Ovary (tissue), 9 donors: Measurements from ENCODE around the gene CAPZB. TPM values are rescaled to one million over a fixed set of nuclear protein-coding genes. Genes with fewer than 3 reads are reported as not detected.

Experiments
- DNase-seq, 5 donors: peaks; one replicate each; pipeline ENCODE4 v3.0.0-alpha.2; 2019 to 2020
- H3K27ac ChIP-seq, 2 donors: fragments of 200-600 bp; one replicate each; pipeline versions ENCODE4 v1.5.1 to v1.8.0; 2019 to 2022
- H3K27me3 ChIP-seq: fragments of 200-600 bp; one replicate; pipeline ENCODE4 v1.8.0; 2022
- H3K36me3 ChIP-seq: fragments of 200-600 bp; sonication (generic); one replicate; pipeline ENCODE4 v1.5.1; 2019
- H3K4me1 ChIP-seq: one replicate; pipeline ENCODE4 v1.8.1; 2013; ENCODE audit warnings: mild to moderate bottlenecking, moderate library complexity; ENCODE audit not compliant: insufficient read depth
- H3K4me3 ChIP-seq: fragments of 200-600 bp; sonication (generic); one replicate; pipeline ENCODE4 v1.5.1; 2017
- H3K9me3 ChIP-seq, 2 donors: fragments of 200-600 bp in 1 of 2; sonication (generic) in 1 of 2; one replicate each; pipeline versions ENCODE4 v1.5.1 to v1.8.1; 2013 to 2019; ENCODE audit warnings: mild to moderate bottlenecking in 1 of 2, moderate library complexity in 1 of 2
- EP300 ChIP-seq: sonication (generic); formaldehyde crosslinking; IDR thresholded peaks from one replicate; pipeline ENCODE4 v1.6.1; 2017; ENCODE audit warnings: antibody characterized with exemption
- POLR2A ChIP-seq: fragments of 450-650 bp; IDR thresholded peaks from one replicate; pipeline ENCODE4 v1.6.1; 2017; ENCODE audit warnings: antibody characterized with exemption, mild to moderate bottlenecking, moderate library complexity
- WGBS, 3 donors: extraction: QIAGEN DNeasy Blood & Tissue Kit in 1 of 3; methylation state at CpG; one replicate each; pipeline versions ENCODE4 v1.1.5 to v1.1.7; 2013 to 2017; 5-methylcytosine and 5-hydroxymethylcytosine counted together
- intact Hi-C, 4 donors: fragments of 100-400 bp; cut with DNase I; formaldehyde crosslinking; loops; one replicate each; pipeline versions ENCODE4 v1.11.0 to v1.15.1; 2022 to 2023
- polyA plus RNA-seq, 2 donors: library from polyadenylated mRNA; stranded (reverse); fragments of 200-250 nt in 1 of 2; fragments of 350-450 nt in 1 of 2; fragmentation: Illumina TruSeq in 1 of 2; extraction: RNeasy Lipid Tissue Mini Kit (QIAGEN cat#74804) in 1 of 2; gene quantifications; one replicate each; pipeline ENCODE4 v1.2.3, GENCODE V29; 2013 to 2014
- total RNA-seq, 7 donors: library from RNA; depleted of rRNA in 2 of 7; stranded (reverse); fragments of >200 nt in 2 of 7; fragmentation: NEBNext Ultra II Directional in 3 of 7; extraction: Animal tissue kit (Norgen Biotek cat#: 25700) in 3 of 7; gene quantifications; one replicate each; pipeline versions ENCODE4 v1.1.0 to v1.2.4, GENCODE V29; 2016 to 2023
- TF ChIP-seq, protein P1 (sequence below), 3 donors: fragments of 450-650 bp in 2 of 3; fragments of 200-600 bp in 1 of 3; IDR thresholded peaks; one replicate each; pipeline versions ENCODE4 v1.5.1 to v1.8.0; 2016 to 2022; ENCODE audit warnings: antibody characterized with exemption in 3 of 3, mild to moderate bottlenecking in 1 of 3
- donor health status: DM: no; HTN: no; CAD: no; lungs with moderate emphysema.
- donor health status: DM: no; HTN: no; CAD: no.
- donor health status: Bipolar disorder and iron deficiency.
- donor health status: DM: yes; HTN: yes; CAD: no.
- donor health status: DM: no; HTN: no; CAD: no.
- donor health status: DM: yes; HTN: yes; CAD: no.

Gene CAPZB
- total and polyA plus RNA-seq, 9 donors, result 85.0 to 391 (median 258) TPM

DNA sequence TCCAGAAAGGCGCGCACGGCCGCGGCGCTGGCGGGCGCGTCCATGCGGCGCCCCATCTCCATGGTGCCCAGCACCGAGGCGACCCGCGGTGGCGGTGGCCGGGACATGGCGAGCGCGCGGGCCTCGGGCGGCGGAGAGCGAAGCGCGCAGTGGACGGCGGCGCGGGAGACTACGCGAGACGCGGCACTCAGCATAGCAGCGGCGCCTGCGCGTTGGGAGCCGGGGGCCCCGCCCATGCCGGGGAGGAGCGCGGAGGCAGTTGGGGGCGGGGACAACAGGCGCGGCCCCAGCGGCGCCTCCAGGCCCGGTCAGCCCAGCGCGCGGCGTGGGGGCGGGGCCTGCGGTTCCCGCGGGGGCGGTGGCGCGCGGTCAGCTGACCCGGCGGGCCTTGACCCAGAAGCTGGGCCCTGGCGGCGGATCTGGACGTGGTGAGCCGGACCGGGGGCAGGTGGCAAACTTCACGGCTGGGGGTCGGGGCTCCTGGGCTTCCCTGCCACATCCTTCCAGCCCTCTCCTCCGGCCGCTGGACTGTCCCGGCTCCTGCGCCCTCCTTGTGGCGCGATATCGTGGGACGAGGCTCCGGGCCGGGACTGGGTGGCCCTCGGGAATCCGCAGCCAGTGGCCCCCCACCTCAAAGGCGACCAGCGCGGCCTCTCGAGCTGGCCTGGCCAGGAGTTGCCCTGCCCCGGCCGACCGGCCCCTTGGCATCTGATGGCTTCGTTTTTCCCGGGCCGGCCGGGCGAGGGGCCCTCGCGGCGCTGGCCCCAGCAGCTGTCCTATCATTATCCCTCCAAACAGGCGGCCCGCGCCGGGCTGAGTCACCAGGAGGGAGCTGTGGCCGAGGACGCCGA is 173.2 kb downstream of the CAPZB start, which contains the start of the genes AKR7A2 and SLC66A1:
Gene AKR7A2 (minus strand): TSS at position 214 of the 851 bp plus-strand sequence. CDS start 20 bp downstream, at position 194.
Gene SLC66A1 (plus strand): TSS at position 396 of the 851 bp plus-strand sequence. CDS start 5,352 bp downstream, outside the sequence.
- 0% methylated on average over 57 to 105 of the region's 105 CpGs for WGBS, 3 donors
- Histone ChIP-seq H3K4me3 (peak within 1 kb of the TSS; percentile 87), H3K36me3 (no peaks in the 10 kb centered on the region), H3K27ac (peak within 1 kb of the TSS; percentile 64 to 74), H3K27me3 (no peaks in the 10 kb centered on the region), H3K9me3 (no peaks in the 10 kb centered on the region), H3K4me1 (peaks cover 14% of the 10 kb centered on the region)
- DNase-seq, result peak; percentile 91 to 96 (median 93)
- intact Hi-C loops, result no loop called here
- no peak for TF ChIP-seq EP300
- peak; percentile 65 for TF ChIP-seq POLR2A
- TF ChIP-seq, protein P1, sequence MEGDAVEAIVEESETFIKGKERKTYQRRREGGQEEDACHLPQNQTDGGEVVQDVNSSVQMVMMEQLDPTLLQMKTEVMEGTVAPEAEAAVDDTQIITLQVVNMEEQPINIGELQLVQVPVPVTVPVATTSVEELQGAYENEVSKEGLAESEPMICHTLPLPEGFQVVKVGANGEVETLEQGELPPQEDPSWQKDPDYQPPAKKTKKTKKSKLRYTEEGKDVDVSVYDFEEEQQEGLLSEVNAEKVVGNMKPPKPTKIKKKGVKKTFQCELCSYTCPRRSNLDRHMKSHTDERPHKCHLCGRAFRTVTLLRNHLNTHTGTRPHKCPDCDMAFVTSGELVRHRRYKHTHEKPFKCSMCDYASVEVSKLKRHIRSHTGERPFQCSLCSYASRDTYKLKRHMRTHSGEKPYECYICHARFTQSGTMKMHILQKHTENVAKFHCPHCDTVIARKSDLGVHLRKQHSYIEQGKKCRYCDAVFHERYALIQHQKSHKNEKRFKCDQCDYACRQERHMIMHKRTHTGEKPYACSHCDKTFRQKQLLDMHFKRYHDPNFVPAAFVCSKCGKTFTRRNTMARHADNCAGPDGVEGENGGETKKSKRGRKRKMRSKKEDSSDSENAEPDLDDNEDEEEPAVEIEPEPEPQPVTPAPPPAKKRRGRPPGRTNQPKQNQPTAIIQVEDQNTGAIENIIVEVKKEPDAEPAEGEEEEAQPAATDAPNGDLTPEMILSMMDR (IDR thresholded peaks at IDR 0.05), result peak in 1 of 3 donors; percentile 64

DNA sequence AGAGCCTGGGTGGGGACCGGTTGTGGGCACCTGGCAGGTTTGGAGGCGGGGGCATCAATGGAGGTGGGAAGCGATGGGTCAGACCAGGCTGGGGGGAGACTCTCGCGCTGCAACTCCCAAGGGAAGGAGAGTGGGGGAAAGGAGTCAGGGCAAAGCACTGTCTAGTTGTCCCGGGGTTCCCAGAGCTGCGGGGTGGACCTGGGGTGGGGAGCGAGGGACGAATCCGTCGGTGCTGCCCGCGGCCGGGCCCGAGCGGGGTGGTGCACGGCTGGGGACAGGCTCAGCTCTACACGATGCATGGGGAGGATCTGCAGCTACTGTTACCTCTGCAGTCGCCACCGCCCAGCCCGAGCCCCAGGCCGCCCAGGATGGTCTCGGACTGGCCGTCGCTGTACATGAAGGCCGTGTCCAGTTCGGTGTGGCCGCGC is 173.8 kb downstream of the CAPZB start:
- 0% methylated on average over 29 of the region's 29 CpGs for WGBS, 3 donors
- Histone ChIP-seq H3K4me3 (peak overlapping the region; percentile 87), H3K36me3 (no peaks in the 10 kb centered on the region), H3K27ac (peak overlapping the region; percentile 13 to 74), H3K4me1 (peaks cover 14% of the 10 kb centered on the region), H3K27me3 (no peaks in the 10 kb centered on the region), H3K9me3 (no peaks in the 10 kb centered on the region)
- intact Hi-C loops, result no loop called here
- peak in 2 of 5 donors; percentile 41 to 56 for DNase-seq
- no peak for TF ChIP-seq EP300
- TF ChIP-seq, protein P1 (IDR thresholded peaks at IDR 0.05), result no peak

DNA sequence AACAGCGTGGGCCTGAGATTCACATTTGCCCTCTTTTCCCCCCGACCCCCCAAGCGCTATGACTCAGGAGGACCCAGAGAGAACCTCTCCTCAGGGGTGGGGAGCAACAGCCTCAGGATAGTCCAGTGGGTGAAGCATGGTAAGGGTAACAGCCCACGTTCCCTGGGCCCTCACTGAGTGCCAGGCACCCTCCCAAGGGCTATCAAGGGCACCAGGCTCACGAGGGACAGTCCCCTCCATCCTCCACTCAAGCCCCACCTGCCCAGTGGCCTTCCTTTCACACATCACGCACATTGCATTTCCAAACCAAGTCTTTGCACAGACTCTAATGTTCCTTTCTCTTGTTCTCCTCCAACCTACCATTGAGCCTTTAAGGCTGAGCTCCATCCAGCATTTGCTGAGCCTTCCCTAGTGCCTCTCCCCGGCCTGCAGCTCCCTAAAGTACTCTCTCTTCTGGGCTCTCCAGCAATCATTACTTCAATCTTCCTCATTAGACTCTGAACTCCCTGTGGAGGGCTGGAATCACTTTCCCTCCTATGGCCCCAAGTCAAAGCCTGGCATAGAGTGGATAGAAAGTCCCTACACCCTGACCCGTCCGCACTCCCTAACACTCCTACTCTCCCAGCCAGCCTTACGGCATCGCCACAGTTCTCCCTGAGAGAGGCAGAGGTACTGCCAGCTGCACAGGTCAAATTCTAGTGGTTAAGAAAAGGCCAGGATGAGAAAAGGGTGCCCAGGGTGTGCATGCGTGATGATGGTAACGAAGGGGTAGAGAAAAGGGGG is 174.4 kb downstream of the CAPZB start:
- peak overlapping the region; percentile 87 for H3K4me3 ChIP-seq
- H3K4me1 ChIP-seq, result peaks cover 14% of the 10 kb centered on the region
- TF ChIP-seq EP300 (no peak), POLR2A (no peak)
- TF ChIP-seq, protein P1 (IDR thresholded peaks at IDR 0.05), result no peak
- no peaks in the 10 kb centered on the region for H3K36me3 ChIP-seq
- H3K9me3 ChIP-seq, result no peaks in the 10 kb centered on the region
- H3K27me3 ChIP-seq, result no peaks in the 10 kb centered on the region
- H3K27ac ChIP-seq, result peak overlapping the region in 1 of 2 donors; percentile 13
- 28 to 38% (median 35%) methylated on average over 13 of the region's 13 CpGs for WGBS, 3 donors
- intact Hi-C loops, result no loop called here
- peak in 1 of 5 donors; percentile 33 for DNase-seq

DNA sequence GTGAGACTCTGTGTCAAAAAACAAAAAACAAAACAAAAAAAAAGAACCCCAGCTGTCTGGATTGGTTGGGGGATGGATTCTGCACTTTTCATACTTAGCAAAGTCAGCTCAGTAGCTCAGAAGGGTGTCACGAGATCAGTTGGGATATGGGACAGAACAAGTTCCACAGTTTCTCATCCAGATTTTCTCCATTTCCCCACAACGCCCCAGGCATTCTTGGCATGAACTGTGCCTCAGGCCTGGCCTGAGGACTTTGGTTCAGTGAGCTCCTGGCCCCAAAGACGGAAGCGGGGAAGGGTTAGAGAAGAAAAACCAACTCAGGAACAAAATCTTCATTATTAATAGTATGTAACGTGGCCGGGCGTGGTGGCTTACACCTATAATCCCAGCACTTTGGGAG is 175.3 kb downstream of the CAPZB start:
- TF ChIP-seq, protein P1 (IDR thresholded peaks at IDR 0.05), result no peak
- TF ChIP-seq EP300 (no peak), POLR2A (no peak)
- WGBS, 3 donors, result 84 to 89% (median 88%) methylated on average over 7 of the region's 7 CpGs

More for the DNA sequence above, 175.3 kb downstream of the CAPZB start:
- peaks cover 14% of the 10 kb centered on the region for H3K4me1 ChIP-seq
- no peaks in the 10 kb centered on the region for H3K27me3 ChIP-seq
- no peak for DNase-seq
- no peaks in the 10 kb centered on the region for H3K9me3 ChIP-seq
- no peak overlapping the region for H3K27ac ChIP-seq
- intact Hi-C loops, result no loop called here
- no peaks in the 10 kb centered on the region for H3K36me3 ChIP-seq
- H3K4me3 ChIP-seq, result no peak overlapping the region
